ENCODE data around the gene GARNL3.

Gene GARNL3

GRCh38 chr9:127349483-127350113, 85.0 kb downstream of the GARNL3 start:
- no peaks in the 10 kb centered on the region for H3K9me3 ChIP-seq (ENCODE audit: control insufficient read depth, insufficient read depth, low read depth, low read length)
- H3K4me3 ChIP-seq (ENCODE audit: low read depth, low read length): no peak overlapping the region
- POLR2A ChIA-PET: interaction anchor here (0.5 kb wide), 1 partner anchor 18 kb away, joined by 3 read pairs; no protein-coding TSS in a partner anchor
- peaks cover 0 to 17% of the 10 kb centered on the region in 2 experiments; a peak in 2 of 3 replicates for H3K36me3 ChIP-seq (ENCODE audit: control insufficient read depth in 2 of 2, insufficient read depth in 1 of 2, low read length in 2 of 2)
- CTCF ChIA-PET: interaction anchor here (0.6 kb wide), 1 partner anchor 236 kb away, joined by 3 read pairs; no protein-coding TSS in a partner anchor
- TF ChIP-seq ZNF223 (tag by site-specific recombination; IDR thresholded peaks at IDR 0.05) (no peak), ZNF768 (tag by site-specific recombination; IDR thresholded peaks at IDR 0.05) (no peak), ZNF335 (tag by site-specific recombination; conservative IDR thresholded peaks at IDR 0.05) (no peak), ZNF488 (tag by site-specific recombination; IDR thresholded peaks at IDR 0.05) (no peak), KLF9 (tag by site-specific recombination; IDR thresholded peaks at IDR 0.05; ENCODE audit: low read depth) (no peak), ZNF701 (tag by site-specific recombination; IDR thresholded peaks at IDR 0.05) (no peak), KLF7 (tag by site-specific recombination; IDR thresholded peaks at IDR 0.05; ENCODE audit: borderline replicate concordance) (no peak), ZNF214 (tag by site-specific recombination; IDR thresholded peaks at IDR 0.05; ENCODE audit: borderline replicate concordance) (no peak), ZNF830 (tag by site-specific recombination; IDR thresholded peaks at IDR 0.05; ENCODE audit: low read depth) (no peak), ZNF146 (tag by site-specific recombination; IDR thresholded peaks at IDR 0.05) (no peak), ZNF18 (tag by site-specific recombination; IDR thresholded peaks at IDR 0.05) (no peak), ZNF362 (tag by site-specific recombination; IDR thresholded peaks at IDR 0.05) (no peak), KLF8 (tag by site-specific recombination; IDR thresholded peaks at IDR 0.05) (no peak), ZNF221 (tag by site-specific recombination; IDR thresholded peaks at IDR 0.05; ENCODE audit: borderline replicate concordance) (no peak), ZNF292 (tag by site-specific recombination; IDR thresholded peaks at IDR 0.05; ENCODE audit: borderline replicate concordance, low read depth) (no peak)
- no peaks in the 10 kb centered on the region for H3K4me1 ChIP-seq (ENCODE audit: control insufficient read depth, insufficient read depth, low read length)
- H3K27ac ChIP-seq (ENCODE audit: extremely low read depth, low read depth, low read length): no peak overlapping the region

- POLR2A ChIA-PET: no interaction called here
- CTCF ChIA-PET: interaction anchor here (0.7 to 1.0 kb wide), 2 partner anchors 12 to 139 kb away, joined by 3 to 5 read pairs; no protein-coding TSS in a partner anchor
- no peak for TF ChIP-seq ZNF10 (tag by site-specific recombination; IDR thresholded peaks at IDR 0.05)
- no peak for TF ChIP-seq SALL2 (tag by site-specific recombination; IDR thresholded peaks at IDR 0.05; ENCODE audit: borderline replicate concordance)
- TF ChIP-seq ZNF580 (tag by site-specific recombination; IDR thresholded peaks at IDR 0.05): no peak
- TF ChIP-seq ZNF302 (tag by site-specific recombination; IDR thresholded peaks at IDR 0.05; ENCODE audit: low read depth): no peak
- no peak for TF ChIP-seq SP3 (tag by site-specific recombination; IDR thresholded peaks at IDR 0.05)
- no peak for TF ChIP-seq ZNF16 (tag by site-specific recombination; IDR thresholded peaks at IDR 0.05; ENCODE audit: low read depth)
- no peak for TF ChIP-seq ZNF704 (tag by site-specific recombination; IDR thresholded peaks at IDR 0.05)
- no peak for TF ChIP-seq ZNF548 (tag by site-specific recombination; IDR thresholded peaks at IDR 0.05)
- no peak for TF ChIP-seq ZNF221 (tag by site-specific recombination; IDR thresholded peaks at IDR 0.05; ENCODE audit: borderline replicate concordance)
- TF ChIP-seq ZSCAN5A (tag by site-specific recombination; IDR thresholded peaks at IDR 0.05): no peak
These were observed 86.9 kb downstream of the GARNL3 start for GRCh38 chr9:127351182-127352166.

More at GRCh38 chr9:127351182-127352166, 86.9 kb downstream of the GARNL3 start:
- Histone ChIP-seq H3K4me3 (ENCODE audit: low read depth, low read length) (no peak overlapping the region), H3K9me3 (ENCODE audit: control insufficient read depth, insufficient read depth, low read depth, low read length) (no peaks in the 10 kb centered on the region), H3K27ac (ENCODE audit: extremely low read depth, low read depth, low read length) (no peak overlapping the region), H3K36me3 (ENCODE audit: control insufficient read depth in 2 of 2, insufficient read depth in 1 of 2, low read length in 2 of 2) (peaks cover 0 to 18% of the 10 kb centered on the region in 2 experiments; a peak in 2 of 3 replicates), H3K4me1 (ENCODE audit: control insufficient read depth, insufficient read depth, low read length) (no peaks in the 10 kb centered on the region)
